Sciatic nerve (tissue), 2 donors: ENCODE measurements around the gene CADPS2. TPM values are rescaled to one million over a fixed set of nuclear protein-coding genes. Genes with fewer than 3 reads are reported as not detected.

Source experiments
- ATAC-seq: fragments of 200-7000 bp; cut with Tn5 transposase; one replicate; pipeline ENCODE4 v1.9.1; 2020; ENCODE audit warnings: mild to moderate bottlenecking, moderate library complexity
- DNase-seq: peaks from one replicate; pipeline ENCODE4 v3.0.0-alpha.2; 2020; ENCODE audit warnings: low spot score
- intact Hi-C: fragments of 100-400 bp; cut with DNase I; formaldehyde crosslinking; loops from one replicate; pipeline ENCODE4 v1.14.2; 2022
- total RNA-seq: library from RNA; stranded (reverse); fragmentation: NEBNext Ultra II Directional; extraction: Animal tissue kit (Norgen Biotek cat#: 25700); gene quantifications from one replicate; pipeline ENCODE4 v1.2.1, GENCODE V29; 2021
- donor health status: DM: no; HTN: no; CAD: no.
- donor health status: DM: no; HTN: no; CAD: no.

Gene CADPS2
- total RNA-seq, 1 donor from 2014 or later: 11.0 TPM

- DNase-seq (no peak), ATAC-seq (no peak)
- intact Hi-C loops: no loop called here
These were observed 431.3 kb downstream of the CADPS2 start for GRCh38 chr7:122454776-122455507.

- intact Hi-C loops: no loop called here
- ATAC-seq (no peak), DNase-seq (no peak)
These were observed 432.8 kb downstream of the CADPS2 start for GRCh38 chr7:122453432-122453831.

DNA sequence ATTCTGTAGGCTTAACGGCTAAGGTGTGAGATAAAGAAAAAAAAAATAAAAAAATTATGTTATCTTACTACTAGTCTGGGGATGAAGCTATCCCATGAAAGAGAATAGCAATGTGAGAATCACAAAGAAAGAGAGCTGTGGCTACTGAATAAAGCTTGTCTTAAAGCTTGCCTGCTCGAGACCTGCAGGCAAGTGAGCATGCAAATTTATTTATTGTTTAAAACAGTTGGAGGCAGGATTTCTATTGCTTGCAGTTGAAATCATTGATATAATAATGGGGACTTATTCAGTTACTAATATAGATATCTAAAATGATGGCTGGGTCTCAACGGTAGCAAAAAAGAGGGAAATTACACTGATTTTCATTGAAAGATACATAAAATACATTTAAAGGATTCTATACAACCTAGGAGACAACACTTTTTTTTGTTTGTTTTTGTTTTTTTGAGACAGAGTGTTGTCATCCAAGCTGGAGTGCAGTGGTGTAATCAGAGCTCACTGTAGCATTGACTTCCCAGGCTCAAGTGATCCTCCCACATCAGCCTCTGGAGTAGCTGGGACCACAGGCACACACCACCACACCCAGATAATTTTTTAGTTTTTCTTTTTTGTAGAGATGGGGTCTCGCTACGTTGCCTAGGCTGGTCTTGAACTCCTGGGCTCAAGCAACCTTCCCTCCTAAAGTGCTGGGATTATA, 437.2 kb downstream of the CADPS2 start:
- intact Hi-C loops: no loop called here

GRCh38 chr7:122442929-122443328, 443.3 kb downstream of the CADPS2 start:
- ATAC-seq (no peak), DNase-seq (no peak)
- intact Hi-C loops: no loop called here

More for the DNA sequence above, 437.2 kb downstream of the CADPS2 start:
- DNase-seq: no peak
- ATAC-seq: no peak

GRCh38 chr7:122438492-122438891, 447.8 kb downstream of the CADPS2 start:
- intact Hi-C loops: no loop called here
- ATAC-seq (no peak), DNase-seq (no peak)

GRCh38 chr7:122438006-122438405, 448.3 kb downstream of the CADPS2 start:
- DNase-seq (no peak), ATAC-seq (no peak)
- intact Hi-C loops: no loop called here

DNA sequence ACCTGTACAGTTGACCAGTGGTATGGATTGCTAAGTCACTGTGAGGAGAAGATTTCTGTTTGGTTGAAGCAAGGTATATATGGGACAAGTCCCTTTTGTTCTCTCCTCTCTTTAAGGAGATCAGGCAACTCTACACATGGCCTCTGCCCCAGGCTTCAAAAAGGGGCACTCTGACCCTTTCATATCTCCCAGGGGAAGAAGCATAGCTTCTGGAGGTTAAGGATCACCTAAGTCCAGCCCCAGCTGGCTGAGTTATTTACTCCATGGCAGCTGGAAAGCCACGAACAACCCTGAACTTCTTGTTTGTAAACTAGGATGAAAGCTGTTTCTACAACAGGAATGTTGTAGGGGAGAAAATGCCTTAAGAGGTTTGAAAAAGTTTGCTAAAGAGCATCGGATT, 452.5 kb downstream of the CADPS2 start:
- DNase-seq (no peak), ATAC-seq (no peak)
- intact Hi-C loops: no loop called here

DNA sequence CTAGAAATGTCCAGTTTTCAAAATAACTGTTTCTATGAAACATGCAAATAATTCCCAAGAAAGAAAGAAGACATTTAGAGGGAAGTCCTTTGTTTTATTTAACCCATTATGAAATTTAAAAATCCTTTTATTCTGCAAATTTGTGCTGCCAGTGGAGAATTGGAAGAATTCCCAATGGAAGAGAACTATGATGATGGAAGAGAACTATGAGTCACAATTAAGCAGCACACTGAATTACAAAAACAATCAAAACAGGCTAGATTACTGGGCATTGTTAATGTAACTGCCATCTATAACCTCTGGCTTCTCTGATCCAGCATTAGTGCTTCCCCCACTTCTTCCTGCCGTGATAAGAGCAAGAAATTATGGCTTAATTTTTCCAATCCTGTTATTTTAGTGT, 455.6 kb downstream of the CADPS2 start:
- ATAC-seq (no peak), DNase-seq (no peak)
- intact Hi-C loops: no loop called here

DNA sequence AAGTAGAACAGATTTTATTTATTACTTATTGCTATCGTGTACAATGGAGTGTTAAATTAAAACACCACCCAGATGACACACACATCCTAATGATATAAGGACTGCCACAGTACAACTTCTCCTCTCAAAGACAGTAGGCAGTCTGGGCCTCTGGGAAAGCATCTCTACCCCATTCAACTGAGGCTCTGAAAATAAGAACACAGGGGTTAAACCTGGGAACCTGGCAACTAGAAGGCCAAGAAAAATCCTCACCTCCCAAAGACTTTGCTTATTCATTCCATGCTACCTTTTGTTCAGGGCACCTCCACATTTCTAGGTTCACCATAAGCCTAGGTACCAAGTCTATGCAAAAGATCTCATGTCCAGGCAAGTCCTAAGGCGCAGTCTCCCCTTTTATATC, 456.3 kb downstream of the CADPS2 start:
- ATAC-seq: no peak
- intact Hi-C loops: no loop called here
- DNase-seq: no peak

DNA sequence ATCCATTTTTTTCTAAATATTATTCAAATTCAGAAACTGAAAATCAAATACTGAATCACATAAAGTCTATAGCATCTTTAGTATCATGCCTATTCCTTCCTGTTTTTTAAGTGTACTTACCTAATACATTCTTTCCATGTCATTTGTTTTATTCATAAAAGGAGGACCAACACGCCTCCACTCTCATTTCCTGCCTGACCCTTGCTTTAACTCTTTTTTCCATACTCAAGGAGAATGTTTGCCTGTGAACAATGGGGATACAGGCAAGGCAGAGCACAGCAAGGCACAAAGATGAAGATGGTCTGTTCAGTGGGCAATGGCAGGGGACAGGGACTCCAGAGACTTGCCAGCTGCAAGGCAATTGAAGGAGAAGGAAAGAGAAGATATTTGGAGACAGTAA, 460.5 kb downstream of the CADPS2 start:
- intact Hi-C loops: no loop called here
- no peak for DNase-seq
- ATAC-seq: no peak

DNA sequence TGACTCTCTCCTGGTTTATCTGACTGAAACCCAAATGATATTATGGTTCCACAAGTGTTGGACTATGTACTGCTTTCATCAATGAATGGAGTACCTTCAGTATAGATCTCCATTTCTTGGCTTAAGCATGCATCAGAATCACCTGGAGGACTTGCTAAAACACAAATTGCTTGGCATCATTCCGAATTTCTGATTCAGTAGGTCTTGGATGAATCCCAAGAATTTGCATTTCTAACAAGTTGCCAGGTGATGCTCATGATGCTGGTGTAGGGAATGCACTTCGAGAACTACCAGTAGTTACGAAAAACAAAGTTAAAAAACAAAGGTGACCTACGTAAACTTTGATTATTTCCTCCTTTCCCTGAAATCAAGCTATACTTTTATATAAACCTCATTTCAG, 462.7 kb downstream of the CADPS2 start:
- intact Hi-C loops: no loop called here
- ATAC-seq (no peak), DNase-seq (no peak)

DNA sequence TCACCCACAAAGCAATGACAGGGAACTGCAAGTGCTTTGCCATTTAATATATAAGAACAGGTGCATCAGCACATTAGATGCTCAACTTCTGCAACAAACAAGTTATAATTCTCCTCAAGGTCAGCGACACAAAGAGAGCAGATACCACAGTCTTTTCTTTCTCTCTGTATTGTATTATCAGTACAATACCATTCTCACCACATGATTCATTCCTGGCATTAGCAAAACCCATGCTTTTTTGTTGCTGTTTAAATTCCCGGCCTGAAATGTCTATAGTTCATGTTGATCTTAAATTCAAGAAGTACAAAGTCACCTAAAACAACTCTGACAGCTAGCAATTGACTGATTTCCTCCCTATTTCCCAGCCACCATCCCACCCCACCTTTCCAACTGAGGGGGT, 469.9 kb downstream of the CADPS2 start:
- no peak for ATAC-seq
- no peak for DNase-seq
- intact Hi-C loops: no loop called here

DNA sequence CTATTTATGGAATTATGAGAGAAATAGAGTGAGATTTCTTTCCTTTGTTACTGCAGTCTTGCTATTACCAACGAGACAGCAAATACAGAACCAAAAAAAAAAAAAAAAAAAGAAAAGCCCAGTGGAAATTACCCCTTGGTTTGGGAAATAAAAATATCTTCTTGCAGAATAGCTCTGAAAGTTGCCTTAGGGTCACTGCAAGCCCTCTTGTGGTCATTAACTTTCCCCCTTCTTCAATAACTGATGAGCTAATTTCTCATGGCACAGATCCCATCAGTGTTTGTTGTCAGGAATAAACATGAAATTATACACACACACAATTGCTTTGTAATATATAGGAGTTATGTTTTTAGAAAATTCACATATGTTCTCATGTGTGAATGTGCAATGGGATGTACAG, 470.8 kb downstream of the CADPS2 start:
- intact Hi-C loops: no loop called here
- no peak for DNase-seq
- ATAC-seq: no peak

GRCh38 chr7:122413339-122413738, 472.9 kb downstream of the CADPS2 start:
- intact Hi-C loops: no loop called here
- ATAC-seq (no peak), DNase-seq (no peak)

- ATAC-seq (peak; percentile 84), DNase-seq (no peak)
- intact Hi-C loops: no loop called here
These were observed 473.4 kb downstream of the CADPS2 start for GRCh38 chr7:122412883-122413282.

DNA sequence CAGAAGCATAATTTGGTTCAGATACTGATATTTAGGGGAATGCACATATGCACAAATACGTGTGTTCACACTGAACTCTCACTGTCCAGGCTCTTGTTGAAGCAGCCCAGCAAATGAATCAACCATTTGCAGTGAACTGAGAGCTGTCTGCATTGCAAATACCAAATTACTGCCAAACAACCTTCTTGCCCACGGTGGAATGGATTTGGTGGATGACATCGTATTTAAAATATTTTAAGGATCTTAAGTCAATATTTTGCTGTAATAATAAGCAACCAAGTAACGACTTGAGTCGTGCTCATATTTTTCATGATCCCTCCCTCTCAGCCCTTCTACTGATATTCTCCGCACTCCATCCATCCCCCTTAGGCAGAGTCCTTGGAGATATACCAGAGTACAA, 473.8 kb downstream of the CADPS2 start:
- ATAC-seq: no peak
- no peak for DNase-seq
- intact Hi-C loops: no loop called here

DNA sequence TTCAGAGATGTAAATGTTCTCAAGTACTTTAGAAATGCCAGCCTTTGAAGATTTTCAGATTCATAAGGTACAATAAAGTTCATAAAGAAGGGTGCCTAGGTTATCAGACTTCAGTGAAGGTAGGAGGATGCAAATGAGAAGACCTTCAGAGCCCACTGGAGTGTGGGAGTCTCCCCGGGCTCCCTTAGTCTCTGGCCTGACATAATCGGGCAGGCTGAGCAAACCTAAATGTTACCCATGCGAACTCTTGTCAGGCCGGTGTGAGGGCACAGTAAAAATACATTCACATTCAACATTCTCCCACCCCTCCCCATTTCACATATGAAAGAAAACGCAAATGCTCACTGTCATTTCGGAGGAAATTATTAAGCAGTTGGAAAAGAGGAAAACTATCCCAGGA, 479.1 kb downstream of the CADPS2 start:
- intact Hi-C loops: no loop called here
- DNase-seq: no peak
- ATAC-seq: no peak

GRCh38 chr7:122403113-122403512, 483.1 kb downstream of the CADPS2 start:
- ATAC-seq (no peak), DNase-seq (no peak)
- intact Hi-C loops: no loop called here

- DNase-seq: no peak
- intact Hi-C loops: no loop called here
- no peak for ATAC-seq
These were observed 484.0 kb downstream of the CADPS2 start for GRCh38 chr7:122402235-122402634.

- intact Hi-C loops: no loop called here
- no peak for DNase-seq
- ATAC-seq: no peak
These were observed 488.9 kb downstream of the CADPS2 start for GRCh38 chr7:122397381-122397780.

GRCh38 chr7:122394512-122394911, 491.7 kb downstream of the CADPS2 start:
- intact Hi-C loops: no loop called here
- no peak for ATAC-seq
- no peak for DNase-seq
